GM08714 (cell line): Measurements from ENCODE around the gene JHY.

ENCODE experiments used
- H3K4me3 ChIP-seq: fragments of 200-500 bp; sonication (Bioruptor generic); 2 replicates; pipeline ENCODE4 v1.5.1; 2014; ENCODE audit warnings: mild to moderate bottlenecking, low read length, inconsistent platforms
- ZNF274 ChIP-seq: IDR thresholded peaks from 2 replicates; pipeline ENCODE4 v1.6.1; 2012; ENCODE audit warnings: mild to moderate bottlenecking, low read depth, low read length

Gene JHY

DNA sequence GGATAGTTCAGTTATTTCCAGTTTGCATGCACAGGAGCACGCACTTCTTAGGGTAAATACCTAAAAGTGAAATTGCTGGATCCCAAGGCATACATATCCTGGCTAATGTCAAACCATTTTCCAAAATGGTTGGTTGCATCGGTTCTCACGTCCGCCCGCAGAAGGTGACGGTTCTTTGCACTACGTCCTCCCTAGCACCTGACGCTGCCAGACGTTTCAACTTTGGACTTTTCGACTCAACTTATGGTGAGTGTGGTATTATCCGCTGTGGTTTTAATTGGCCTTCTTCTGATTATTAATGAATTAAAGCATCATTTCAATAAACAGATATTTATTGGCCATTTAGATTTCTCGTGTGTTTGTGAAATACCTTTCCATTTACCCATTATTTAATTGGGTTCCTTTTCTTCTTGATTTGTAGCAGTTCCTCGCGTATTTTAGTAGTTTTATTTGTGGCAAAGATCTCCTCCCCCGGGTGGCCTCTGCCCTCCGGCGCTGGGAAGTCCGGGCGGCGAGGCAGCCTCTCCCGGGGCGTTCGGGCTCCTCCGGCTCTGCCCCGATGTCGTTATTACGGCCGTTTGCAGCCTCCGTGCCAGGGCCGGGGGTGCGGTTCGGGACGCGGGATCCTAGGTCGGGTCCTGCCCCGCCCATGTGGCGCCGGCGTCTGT, at the start of gene JHY:
TSS of gene JHY (plus strand) at position 571 of the 668 bp plus-strand sequence. CDS start 3,091 bp downstream, outside the sequence.
- no peak for TF ChIP-seq ZNF274
- peak within 1 kb of the TSS; percentile 47; the same call in 1 of the 2 replicates for H3K4me3 ChIP-seq

DNA sequence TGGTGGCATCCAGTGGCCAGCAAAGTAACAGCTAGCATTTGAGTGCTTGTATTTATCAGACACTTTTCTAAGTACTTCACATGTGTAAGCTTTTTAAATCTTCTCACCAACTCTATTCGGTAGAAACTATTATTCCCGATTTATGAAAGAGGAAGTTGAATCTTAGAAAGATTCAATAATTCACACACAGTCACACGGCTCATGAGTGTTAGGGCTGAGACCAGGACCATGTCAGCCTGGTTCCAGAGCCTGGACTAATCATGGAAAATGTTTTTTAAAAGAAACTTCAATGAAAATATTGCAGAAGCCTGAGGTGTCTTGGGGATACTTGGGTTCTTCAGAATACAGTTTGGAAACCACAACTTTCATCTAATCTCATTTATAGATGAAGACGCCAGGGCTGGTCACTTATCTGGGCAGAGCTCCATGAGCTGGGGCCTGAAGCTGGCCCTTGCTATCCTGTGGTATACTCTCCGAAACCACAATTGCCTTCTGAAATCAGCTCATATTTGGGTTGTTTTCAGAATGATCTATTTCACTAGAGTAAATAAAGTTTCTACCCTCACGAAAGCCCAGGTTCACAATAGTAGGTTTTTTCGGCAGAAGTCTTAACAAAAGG, 48.6 kb upstream of the JHY start:
- no peak overlapping the region for H3K4me3 ChIP-seq
- TF ChIP-seq ZNF274, result no peak

GRCh38 chr11:122836916-122837315, 45.6 kb upstream of the JHY start:
- H3K4me3 ChIP-seq, result no peak overlapping the region
- TF ChIP-seq ZNF274, result no peak

DNA sequence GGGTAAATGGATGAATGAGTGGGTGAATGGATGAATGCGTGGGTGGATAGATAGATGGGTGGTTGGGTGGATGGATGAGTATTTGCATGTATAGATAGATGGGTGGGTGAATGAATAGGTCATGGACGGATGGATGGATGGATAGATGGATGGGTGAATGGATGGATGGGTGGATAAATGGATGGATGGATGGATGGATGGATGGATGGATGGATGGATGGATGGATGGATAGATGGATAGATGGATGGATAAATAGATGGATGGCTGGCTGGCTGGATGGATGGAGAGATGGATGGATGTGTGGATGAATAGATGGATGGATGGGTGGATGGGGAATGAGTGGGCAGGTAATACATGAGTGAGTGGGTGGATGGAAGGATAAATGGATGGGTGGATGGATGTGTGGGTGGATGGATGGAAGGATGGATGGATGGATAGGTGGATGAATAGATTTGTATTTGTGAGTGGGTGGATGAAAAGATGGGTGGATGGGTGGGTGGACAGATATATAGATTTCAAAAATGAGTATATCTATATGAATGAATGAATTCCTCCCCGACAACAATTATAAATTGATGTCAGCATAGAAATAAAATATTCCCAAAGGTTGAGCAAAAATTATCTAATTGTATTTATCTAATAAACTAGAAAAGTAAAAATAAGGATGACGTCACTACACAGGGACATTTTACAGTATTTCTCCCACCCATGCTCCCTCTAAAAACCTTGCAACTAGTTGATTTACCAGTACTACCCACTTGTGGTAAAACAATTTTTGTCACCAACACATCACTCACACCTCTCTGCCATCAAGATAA, 44.8 kb upstream of the JHY start:
- H3K4me3 ChIP-seq, result no peak overlapping the region
- no peak for TF ChIP-seq ZNF274

DNA sequence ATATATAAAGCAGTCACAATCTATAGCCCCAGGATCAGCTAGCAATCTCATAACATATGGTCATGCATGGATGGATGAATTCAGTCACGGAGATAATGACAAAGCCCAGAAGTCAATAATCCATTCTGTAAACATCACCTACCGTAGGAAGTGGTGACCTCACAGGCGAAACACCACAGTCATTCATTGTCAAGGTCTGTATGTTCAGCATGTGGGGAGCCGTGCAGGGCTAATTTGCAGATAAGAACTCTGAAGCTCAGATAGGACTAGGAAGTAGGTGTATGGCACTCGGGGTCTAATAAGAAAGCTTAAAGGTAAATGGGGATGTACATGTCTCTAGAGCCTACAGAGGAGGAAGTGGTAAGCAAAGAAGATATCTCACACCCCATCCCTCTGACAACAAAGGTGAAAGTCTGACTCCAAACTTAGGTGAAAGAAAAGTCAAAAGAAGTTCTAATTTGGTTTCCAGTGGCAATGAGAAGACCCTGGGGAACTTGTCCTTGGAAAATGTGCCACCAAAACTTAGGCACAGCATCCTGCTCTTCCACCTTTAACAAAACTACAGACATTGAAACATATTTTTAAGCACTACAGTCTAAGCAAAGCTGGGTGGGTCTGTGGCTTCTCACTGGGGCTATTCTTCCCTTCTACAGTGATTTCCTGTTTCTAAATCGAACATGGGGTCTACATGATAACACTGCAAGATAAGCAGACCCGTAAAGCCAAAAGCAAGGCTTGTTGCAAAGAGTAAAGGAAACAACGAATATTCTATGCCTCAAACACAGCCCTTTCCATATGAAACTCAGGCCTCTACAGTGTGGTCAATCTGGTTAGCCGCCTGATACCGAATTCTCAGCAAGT, 39.0 kb upstream of the JHY start:
- TF ChIP-seq ZNF274, result no peak
- no peak overlapping the region for H3K4me3 ChIP-seq

DNA sequence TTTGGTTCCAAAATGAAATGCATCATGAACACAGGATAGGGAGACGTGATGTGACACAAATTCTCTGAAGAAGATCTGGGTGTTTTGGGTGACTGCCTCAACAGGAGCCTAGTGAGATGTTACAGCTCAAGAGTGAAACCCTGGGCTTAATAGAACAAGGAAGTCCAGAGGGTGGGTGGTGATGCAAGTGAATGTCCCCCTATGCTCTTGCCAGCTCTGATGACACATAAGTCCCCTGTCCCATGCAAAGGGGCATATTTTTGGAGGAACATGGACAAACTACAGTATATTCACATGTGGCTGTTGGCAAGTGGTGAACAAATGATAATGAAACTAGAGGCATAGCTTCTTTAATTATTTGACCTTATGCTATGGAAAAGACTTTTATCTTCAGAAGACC, 35.1 kb upstream of the JHY start:
- H3K4me3 ChIP-seq, result no peak overlapping the region
- no peak for TF ChIP-seq ZNF274

DNA sequence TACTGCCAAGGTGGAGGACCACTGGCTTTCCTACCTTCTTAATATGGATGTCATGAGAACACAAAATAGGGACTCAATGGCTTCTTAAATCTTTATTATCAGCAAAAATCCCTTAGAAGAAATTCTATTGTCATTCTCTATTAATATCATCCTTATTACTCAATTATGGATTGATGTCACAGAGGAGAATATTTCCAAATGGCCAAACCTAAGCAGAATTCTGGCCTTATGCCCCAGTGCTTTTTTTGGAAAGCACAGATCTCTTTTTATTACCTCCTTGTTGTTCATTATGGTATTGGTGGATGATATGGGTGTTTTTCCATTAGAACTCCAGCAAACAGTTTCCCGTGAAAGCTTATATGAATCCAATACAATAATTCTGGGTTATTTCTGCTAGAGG, 34.4 kb upstream of the JHY start:
- no peak overlapping the region for H3K4me3 ChIP-seq
- no peak for TF ChIP-seq ZNF274

- TF ChIP-seq ZNF274, result no peak
- no peak overlapping the region for H3K4me3 ChIP-seq
Measured at GRCh38 chr11:122850076-122850631, 32.4 kb upstream of the JHY start.

GRCh38 chr11:122851366-122851966, 31.1 kb upstream of the JHY start:
- H3K4me3 ChIP-seq, result no peak overlapping the region
- no peak for TF ChIP-seq ZNF274

- no peak overlapping the region for H3K4me3 ChIP-seq
- no peak for TF ChIP-seq ZNF274
Measured at GRCh38 chr11:122852074-122852795, 30.3 kb upstream of the JHY start.

DNA sequence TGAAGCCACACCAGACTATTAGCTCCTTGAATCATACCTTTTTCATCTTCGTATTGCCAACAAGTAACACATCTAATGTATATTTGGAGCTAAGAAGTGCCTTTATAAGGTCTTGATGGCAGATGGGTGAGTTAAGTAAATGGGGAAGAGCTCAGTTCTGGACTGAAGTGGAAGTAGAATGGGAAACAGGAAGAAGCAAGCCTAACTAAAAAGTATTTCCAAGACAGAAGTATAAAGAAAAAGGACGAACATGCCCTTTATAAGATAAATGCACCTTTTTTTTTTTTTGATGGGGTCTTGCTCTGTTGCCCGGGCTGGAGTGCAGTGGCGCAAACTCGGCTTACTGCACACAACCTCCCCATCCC, 29.8 kb upstream of the JHY start:
- TF ChIP-seq ZNF274, result no peak
- H3K4me3 ChIP-seq, result no peak overlapping the region

- TF ChIP-seq ZNF274, result no peak
- no peak overlapping the region for H3K4me3 ChIP-seq
Measured at GRCh38 chr11:122853261-122853660, 29.3 kb upstream of the JHY start.

- TF ChIP-seq ZNF274, result no peak
Measured at GRCh38 chr11:122853971-122854446, 28.6 kb upstream of the JHY start.

More at GRCh38 chr11:122853971-122854446, 28.6 kb upstream of the JHY start:
- H3K4me3 ChIP-seq, result no peak overlapping the region
